Ureter (tissue), 1 donor: ENCODE results near the gene KPNA6. TPM values are rescaled to one million over a fixed set of nuclear protein-coding genes. Genes with fewer than 3 reads are reported as not detected.
"Not testable (repeated sequence)": the region's sequence is repeated elsewhere in the genome, so short reads cannot be mapped to it uniquely, and the experiment has no call there.

ENCODE experiments used
- DNase-seq: peaks from one replicate; pipeline ENCODE4 v3.0.0-alpha.2; 2020; ENCODE audit warnings: low spot score
- total RNA-seq: library from RNA; stranded (reverse); gene quantifications from one replicate; pipeline ENCODE4 v1.2.4, GENCODE V29; 2023
- donor health status: DM: yes; HTN: yes; CAD: no.

KPNA6 gene
- total RNA-seq, 1 donor from 2014 or later = 63.5 TPM

DNA sequence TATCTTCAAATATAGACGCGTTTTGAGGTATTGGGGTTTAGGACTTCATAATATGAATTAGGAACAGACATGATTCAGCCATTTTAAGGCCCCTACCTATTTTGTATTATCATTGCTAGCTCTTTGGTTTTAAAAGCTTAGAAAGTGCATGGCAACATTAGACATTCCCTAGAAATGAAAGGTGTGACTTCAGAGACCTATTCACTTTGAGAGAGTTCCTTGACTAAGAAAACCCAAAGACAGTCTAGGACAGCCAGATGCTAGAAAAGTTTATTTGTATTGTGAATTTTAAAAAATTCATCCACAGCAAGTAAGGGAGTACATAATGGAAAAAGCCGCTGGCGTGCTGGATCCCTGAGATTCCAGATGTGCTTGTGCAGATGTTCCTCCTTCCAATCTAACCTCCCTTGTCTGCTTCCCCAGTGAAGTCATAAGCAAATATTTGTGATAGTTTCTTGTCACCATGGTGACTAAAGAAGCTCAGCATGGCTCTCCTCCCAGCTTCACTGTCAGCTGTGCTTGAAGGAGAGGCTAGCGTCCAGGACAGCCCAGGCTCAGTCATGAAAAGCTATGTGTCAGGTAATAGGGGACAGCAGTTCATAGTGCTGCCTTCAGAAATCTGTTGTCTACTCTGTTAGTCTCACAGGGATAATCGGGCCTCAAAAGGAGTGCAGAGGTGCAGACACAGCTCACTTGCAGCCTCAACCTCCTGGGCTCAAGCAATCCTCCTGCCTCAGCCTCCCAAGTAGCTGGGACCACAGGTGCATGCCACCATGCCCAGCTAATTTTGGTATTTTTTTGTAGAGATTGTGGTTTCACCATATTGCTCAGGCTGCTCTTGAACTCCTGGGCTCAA, 34.8 kb downstream of the KPNA6 start:
- peak; percentile 49 for DNase-seq

DNA sequence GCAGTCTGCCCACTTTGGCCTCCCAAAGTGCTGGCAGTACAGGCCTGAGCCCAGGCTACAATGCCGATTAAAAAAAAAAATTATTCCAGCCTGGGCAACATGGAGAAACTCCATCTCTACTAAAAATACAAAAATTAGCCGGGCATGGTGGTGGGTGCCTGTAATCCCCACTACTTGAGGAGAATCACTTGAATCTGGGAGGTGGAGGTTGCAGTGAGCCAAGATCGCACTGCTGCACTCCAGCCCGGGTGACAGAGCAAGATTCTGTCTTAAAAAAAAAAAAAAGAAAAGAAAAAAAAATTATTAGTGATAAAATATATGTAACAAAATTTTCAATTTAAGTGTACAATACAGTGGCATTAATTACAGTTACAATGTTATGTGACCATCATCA, 35.4 kb downstream of the KPNA6 start:
- DNase-seq = not testable (repeated sequence)

DNA sequence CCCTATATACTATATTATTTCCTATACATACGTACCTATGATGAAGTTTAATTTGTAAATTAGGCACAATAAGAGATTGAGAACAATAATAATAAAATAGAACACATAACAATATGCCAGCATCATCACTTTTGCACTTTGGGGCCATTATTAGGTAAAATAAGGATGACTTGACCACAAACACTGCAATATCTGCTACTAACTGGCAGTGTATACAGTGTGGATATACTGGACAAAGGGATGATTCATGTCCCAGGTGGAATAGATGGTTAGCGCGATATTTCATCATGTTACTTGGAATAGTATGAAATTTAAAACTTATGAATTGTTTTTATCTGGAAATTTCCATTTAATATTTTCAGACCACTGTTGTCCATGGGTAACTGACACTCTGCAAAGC, 36.2 kb downstream of the KPNA6 start:
- no peak for DNase-seq

DNA sequence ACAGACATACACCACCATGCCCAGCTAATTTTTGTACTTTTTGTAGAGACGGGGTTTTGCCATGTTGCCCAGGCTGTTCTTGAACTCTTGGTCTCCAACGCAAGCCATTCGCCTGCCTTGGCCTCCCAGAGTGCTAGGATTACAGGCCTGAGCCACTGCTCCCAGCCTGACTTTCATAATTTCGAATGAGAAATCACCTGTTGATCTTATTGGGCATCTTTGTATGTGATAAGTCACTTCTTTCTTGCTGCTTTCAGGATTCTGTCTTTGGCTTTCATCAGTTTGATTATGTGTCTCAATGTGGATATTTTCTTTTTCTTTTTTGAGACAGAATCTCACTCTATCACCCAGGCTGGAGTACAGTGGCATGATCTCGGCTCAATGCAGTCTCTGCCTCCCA, 39.9 kb downstream of the KPNA6 start:
- DNase-seq = not testable (repeated sequence)

DNA sequence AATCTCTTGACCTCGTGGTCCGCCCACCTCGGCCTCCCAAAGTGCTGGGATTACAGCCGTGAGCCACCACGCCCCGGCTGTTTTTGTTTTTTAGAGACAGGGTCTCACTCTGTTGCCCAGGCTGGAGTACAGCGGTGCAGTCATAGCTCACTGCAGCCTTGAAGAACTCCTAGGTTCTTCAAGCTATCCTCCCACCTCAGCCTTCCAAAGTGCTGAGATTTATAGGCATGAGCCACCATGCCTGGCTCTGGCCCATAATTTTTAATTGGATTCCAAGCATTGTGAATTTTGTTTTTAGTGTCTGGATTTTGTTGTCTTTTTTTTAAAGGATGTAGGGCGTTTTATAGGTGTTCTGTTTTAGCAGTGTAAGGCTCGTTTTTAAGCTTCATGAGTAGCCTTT, 43.0 kb downstream of the KPNA6 start:
- DNase-seq = no peak

DNA sequence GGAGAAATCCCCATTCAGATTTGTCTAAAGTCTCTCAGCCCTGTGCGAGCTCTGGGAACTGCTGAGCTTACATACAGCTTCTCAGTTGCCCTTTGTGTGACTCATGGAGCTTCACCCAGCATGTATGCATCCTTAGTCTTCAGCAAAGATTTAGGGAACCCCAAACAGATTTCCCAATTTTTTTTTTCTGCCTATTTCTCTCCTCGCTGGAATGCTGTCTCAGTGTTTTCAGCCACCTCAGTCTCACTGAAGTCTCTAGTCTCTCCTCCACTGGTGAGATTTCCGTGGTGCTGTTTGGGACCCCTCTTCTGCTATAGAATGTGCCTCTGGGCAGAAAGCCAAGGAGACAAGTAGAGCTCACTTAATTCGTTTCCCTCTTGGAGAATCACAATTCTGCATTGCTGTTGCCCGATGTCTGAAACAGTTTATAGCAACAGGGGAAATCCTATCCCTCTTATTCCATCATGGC, 43.5 kb downstream of the KPNA6 start:
- DNase-seq = no peak

DNA sequence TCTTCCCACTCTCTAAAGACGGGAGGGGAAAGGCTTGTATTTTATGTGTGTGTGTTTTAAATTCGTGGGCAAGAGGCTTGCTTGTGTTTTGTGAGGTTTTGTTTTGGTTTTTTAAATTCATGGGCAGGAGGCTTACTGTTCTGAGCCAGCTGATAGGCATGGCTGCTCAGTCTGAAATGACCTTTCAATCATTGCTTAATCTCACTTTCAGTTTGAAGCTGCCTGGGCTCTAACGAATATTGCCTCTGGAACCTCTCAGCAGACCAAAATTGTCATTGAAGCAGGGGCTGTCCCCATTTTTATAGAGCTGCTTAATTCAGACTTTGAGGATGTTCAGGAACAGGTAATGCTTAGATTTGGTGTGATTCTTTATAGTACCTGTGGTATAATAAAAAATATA, 51.3 kb downstream of the KPNA6 start:
- no peak for DNase-seq

DNA sequence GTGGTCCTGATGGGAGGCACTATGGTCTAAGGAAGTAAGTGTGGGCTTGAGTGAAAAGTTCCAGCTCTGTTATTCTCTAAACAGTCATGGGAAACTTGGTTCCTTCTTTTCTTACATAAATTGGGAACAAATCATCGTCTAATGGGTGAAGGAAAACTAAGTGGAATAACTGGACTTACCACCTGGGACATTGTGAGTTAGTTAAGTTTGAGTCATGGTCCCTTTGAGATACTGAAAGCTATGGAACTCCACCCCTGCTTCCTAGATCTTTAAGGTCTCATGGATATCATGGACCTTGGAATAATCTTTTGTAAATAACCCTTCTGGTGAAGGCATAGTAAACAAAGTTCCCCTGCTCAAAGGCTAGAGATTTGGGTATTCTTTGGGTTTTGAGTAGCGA, 55.5 kb downstream of the KPNA6 start:
- DNase-seq = no peak

DNA sequence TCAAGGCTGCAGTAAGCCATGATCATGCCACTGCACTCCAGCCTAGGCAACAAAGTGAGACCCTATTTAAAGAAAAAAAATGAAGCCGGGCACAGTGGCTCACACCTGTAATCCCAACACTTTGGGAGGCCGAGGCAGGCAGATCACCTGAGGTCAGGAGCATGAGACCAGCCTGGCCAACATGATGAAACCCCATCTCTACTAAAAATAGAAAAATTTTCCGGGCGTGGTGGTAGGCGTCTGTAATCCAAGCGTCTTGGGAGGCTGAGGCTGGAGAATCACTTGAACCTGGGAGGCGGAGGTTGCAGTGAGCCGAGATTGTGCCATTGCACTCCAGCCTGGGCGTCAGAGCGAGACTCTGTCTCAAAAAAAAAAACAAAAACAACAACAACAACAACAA, 57.8 kb downstream of the KPNA6 start:
- DNase-seq = not testable (repeated sequence)

DNA sequence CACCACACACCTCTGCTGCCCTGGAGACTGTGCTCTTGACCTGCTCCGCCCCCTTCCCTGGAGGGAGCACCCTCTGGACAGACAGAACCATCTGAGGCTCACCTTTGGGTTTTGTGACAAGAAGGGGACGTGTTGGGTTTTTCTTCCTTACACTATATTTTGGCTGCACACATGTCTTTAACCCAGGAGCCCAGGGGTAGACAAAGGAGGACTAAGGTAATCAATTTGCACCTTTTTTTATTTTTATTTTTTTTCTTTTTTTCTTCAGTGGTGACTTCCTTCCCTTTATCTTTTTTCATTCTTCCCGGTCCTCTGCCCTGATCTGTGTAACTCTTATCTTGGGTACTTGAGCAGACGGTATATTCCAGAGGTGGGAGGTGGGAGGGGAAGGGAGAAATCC, 63.1 kb downstream of the KPNA6 start:
- no peak for DNase-seq

DNA sequence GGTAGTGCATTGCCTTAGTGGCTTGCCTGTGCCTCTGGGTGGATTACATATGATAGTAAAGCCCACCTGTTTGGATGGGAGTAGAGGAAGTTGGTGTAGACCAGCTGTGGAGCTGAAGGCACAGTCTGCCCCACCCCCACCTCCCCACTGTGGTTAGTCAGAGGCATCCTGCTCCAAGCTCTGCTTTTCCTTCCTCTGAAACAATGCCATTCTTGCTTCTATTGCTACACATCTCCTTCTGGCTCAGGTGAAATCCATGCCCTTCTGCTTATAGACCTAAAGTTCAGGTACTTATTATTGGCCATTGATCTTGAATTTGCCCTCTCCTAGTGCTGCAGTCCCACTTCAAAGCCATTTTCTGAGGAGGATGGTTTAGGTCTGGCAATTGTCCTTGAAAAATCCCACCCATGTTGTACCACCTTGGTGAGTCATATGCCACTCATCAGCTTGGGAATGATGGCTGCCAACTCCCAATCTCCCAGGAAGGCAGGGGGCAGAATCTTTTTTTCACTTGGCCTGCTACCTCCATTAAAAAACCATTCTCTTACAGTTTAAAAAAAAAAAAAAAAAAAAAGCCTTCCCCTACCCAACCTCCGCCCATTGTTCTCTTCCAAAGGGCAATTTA, 64.9 kb downstream of the KPNA6 start:
- DNase-seq = no peak

DNA sequence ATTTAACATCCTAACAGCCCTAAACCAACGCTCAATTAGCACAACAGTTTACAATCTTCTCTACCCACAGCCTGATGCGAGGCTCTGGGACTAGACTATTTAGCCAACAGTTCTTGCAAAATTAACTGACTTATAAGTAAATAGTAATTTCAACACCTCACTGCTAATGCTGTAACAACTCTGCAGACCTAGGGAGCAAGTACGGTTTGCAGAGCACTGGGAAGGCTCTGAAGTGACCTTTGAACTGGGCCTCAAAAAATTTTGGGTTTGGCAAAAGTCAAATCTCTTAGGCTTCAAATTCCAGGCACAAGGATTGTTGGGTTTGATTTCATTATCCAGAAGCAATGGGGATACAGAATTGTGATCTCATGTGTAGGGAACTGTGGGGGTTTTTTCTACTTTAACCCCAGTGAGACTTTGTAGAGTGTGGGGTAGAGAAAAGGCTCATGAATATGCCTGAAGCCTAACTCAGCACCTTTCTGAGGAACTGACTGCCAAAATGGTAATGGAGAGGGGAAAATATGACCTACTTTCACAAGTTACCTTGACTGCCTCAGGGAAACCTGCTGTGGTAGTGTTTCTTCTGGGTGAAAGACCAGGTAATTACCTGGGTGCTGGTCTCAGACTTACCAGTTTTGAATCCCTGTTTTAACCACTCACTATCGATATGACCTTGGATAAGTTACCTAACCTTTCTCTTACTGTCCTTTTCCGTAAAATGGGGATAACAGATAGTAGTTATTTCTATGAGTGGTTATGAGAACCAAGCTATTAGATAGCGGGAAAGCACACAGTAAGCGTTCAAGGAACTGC, 70.7 kb downstream of the KPNA6 start:
- DNase-seq = no peak

DNA sequence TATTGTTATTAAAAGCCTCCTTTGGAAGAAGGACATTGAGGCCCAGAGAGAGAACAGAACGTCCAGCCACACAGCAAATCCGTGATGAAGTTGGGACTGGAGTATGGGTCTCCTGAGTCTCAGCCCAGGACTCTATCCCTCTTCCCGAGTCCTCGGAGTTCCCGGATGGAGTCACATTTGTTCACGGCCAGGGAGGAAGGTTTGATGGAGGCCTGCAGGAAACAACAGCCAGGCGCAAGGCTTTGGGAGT, 71.3 kb downstream of the KPNA6 start:
- DNase-seq = no peak

DNA sequence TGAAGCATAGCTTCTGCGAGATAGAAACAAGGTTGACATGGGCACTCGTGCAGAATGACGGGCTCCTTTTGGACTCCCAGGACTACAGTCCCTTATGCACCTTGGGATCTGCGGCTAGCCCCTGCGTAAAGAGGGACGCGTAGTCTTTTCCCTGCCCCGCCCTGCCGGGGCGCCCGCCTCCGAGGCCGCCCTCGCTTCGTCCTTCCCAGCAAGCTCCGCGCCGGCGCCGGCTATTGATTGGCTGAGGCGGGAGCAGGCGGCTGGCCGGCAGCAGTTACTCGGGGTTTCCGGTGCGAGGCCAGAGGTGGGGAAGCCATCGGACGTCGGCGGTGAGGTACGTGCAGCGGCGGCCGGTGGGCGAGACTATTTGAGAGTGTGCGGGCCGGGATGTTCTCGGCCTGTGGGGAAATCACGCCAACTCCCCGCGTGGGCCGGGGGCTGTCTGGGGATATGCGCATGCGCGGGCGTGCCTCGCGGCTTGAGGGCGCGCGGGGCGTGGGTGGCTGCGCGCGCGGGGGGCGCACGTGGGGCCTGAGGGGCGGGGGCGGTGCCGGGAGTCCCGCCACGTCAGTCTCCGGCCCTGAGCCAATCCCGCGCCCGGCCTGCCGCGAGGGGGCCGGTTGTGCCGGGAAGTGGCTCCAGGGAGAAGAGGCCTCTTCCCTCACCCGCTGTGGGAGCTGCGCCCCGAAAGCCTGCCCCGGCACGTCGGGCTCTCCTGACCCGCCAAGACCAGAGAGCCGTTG, 71.8 kb downstream of the KPNA6 start, which contains the start of gene TXLNA:
TSS of gene TXLNA (plus strand) at position 233 of the 743 bp plus-strand sequence. CDS start 671 bp downstream, outside the sequence.
- peak; percentile 94 for DNase-seq

DNA sequence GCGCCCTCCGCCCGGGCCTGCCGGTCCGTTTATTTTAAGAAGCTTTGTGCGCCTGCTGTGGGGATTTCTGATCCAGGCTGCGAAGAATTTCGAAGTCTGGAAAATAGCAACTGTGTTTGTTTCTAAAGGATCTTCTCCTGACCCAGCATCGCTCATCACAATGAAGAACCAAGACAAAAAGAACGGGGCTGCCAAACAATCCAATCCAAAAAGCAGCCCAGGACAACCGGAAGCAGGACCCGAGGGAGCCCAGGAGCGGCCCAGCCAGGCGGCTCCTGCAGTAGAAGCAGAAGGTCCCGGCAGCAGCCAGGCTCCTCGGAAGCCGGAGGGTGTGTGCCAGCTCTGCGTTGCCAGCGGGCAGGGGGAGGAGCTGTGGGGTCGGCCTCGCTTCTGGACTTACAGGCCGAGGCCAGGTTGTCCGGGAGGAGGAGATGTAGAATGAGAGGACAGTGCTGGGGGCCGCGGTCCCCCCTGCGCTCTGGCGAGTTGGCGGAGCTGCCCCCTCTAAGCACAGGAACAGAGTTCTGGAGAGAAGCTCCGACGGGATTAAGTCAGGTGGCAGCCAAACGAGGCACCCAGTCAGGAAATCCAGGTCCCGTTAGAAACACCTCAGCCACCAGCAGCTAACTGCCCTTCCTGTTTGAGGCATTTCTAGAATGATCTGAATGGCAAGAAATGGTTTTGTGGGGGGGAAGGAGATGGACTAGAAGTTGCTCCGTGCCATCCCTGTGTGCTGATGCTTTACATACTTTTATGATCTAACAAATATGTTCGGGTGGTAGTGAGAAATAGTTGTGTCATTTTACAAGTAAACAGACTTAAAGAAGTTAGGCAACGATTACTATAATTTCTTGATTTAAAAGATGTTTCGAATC, 72.6 kb downstream of the KPNA6 start:
- DNase-seq = peak; percentile 62

DNA sequence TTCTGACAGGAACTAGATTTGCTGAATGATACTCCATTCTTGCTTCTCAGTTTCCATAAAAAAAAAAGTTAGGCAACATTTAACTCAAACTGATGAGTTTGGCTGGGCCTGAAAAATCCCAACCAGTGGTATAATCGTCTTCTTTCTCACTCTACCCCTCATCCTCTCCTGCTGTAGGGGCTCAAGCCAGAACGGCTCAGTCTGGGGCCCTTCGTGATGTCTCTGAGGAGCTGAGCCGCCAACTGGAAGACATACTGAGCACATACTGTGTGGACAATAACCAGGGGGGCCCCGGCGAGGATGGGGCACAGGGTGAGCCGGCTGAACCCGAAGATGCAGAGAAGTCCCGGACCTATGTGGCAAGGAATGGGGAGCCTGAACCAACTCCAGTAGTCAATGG, 73.2 kb downstream of the KPNA6 start:
- no peak for DNase-seq

DNA sequence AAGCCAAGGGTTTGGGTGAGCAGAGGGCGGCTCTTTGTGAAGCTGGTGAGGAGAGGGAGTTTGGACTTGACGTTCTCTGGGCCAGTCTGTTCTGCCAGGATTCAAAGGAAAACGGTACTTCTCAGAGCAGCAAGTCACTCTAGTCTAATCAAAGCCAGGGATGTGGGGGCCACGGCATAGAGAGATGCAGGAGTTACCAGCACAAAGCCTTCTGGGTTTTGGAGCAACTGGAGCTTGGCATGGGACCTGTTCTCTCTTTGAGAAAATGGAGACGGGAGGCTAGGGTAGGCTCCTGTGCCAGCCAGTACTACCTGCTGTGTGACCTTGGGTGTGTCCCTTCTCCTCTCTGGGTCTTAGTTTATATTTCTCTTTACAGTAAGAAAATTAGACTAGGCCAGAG, 73.7 kb downstream of the KPNA6 start:
- DNase-seq = no peak

DNA sequence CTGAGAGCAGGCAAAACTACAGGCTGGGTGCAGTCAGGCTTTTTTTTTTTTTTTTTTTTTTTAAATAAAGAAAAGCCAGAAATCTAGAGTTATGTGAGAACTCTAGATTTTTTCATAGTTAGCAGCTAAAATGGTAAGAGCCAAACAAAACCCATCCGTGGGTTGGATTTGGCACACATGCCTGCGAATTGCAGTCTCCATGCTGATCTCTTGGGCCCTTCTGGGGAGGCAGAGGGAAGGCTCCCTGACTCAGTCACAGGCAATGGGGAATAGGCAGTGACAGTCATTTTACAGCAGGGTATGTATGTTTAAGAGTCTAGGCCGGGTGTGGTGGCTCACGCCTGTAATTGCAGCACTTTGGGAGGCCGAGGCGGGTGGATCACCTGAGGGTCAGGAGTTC, 74.2 kb downstream of the KPNA6 start:
- DNase-seq = no peak

DNA sequence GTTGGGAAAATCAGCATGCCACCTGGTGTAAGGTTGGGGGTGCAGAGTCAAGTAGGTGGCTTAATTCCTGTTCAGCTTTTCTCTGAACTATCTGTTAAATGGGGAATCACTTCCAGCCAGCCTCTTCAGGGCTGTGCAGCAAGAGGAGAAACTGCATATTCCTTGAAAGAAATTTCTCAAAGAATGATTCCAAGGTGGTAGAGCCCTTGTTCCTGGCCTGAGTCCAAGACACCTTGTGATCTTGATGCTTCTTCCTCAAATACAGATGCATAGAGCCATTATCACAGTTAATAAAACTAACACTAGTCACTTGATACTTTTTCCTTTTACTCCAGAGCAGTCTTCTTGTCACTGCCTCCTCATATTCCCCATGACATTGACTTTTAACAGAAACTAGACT, 76.8 kb downstream of the KPNA6 start:
- no peak for DNase-seq

DNA sequence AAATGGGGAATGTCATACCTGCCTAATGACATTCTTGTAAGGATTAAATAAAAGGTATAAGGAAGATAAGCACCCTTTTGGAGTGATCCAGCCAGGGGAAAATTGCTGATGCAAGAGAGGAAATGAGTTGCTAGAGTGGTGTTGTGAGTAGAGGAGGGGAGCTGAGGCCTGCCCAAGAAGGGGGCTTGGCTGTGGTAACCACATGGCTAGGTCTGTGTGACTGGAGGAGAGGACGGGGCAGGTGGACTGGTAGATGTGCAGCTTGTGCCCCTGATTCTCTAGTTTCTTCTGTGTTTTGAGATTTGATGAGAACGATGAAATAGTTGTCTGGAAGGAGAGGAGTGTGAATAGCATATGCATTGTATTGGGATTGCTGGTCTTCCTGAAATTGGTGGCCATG, 78.2 kb downstream of the KPNA6 start:
- DNase-seq = no peak

DNA sequence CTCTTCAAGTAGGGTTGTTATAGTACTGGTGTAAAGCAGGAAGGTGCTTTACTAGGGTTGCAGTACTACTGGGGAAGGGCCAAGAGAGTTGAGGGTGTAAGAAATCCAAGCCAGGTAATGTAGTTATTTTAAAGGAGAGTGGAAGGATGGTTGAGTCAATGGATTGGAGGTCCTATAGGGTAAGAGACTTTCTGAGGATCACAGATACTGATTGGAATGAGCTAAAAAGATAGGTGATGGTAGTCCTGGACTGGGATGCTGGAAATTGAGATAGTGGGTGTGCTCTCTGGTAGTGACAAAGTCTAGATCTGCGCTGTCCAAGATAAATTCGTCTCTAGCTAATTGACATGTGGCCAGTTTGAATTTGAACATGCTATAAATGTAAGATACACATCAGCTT, 78.6 kb downstream of the KPNA6 start:
- no peak for DNase-seq
